ENCODE measurements around the gene LRRC4C. TPM values are rescaled to one million over a fixed set of nuclear protein-coding genes. Genes with fewer than 3 reads are reported as not detected.

Gene LRRC4C
- total RNA-seq, 2 experiments from 2014 or later = not detected

GRCh38 chr11:41222236-41222635 lies 237.2 kb downstream of the LRRC4C start:
- no peak for DNase-seq
- Histone ChIP-seq H3K36me3 (ENCODE audit: insufficient read depth, low read length) (no peaks in the 10 kb centered on the region), H3K4me1 (ENCODE audit: insufficient read depth, low read length) (no peaks in the 10 kb centered on the region), H3K4me3 (ENCODE audit: low read length) (no peak overlapping the region), H3K27ac (ENCODE audit: low read depth in 1 of 2, low read length in 2 of 2) (no peak overlapping the region), H3K9me3 (ENCODE audit: control insufficient read depth in 1 of 2, insufficient read depth in 1 of 2, low read length in 2 of 2) (peaks cover 0 to 5% of the 10 kb centered on the region in 2 experiments), H3K27me3 (ENCODE audit: control insufficient read depth in 1 of 2, insufficient read depth in 2 of 2, low read length in 2 of 2) (no peaks in the 10 kb centered on the region)
- Mint-ChIP-seq H3K9me3 (peaks cover 20% of the 10 kb centered on the region), H3K27me3 (no peaks in the 10 kb centered on the region), H3K27ac (no peak overlapping the region), H3K36me3 (ENCODE audit: low read depth) (no peaks in the 10 kb centered on the region), H3K4me1 (ENCODE audit: low read depth) (no peaks in the 10 kb centered on the region), H3K4me3 (no peak overlapping the region)
- no peak for ATAC-seq (ENCODE audit: poor library complexity)
- intact Hi-C loops (cut with DNase I, micrococcal nuclease) = no loop called here
- CTCF ChIA-PET = no interaction called here
- POLR2A ChIA-PET = no interaction called here
- TF ChIP-seq CTCF (IDR thresholded peaks at IDR 0.05) = no peak

GRCh38 chr11:41206388-41206787 lies 253.1 kb downstream of the LRRC4C start:
- Mint-ChIP-seq H3K4me3 (no peak overlapping the region), H3K27me3 (no peaks in the 10 kb centered on the region), H3K4me1 (ENCODE audit: low read depth) (no peaks in the 10 kb centered on the region), H3K9me3 (peaks cover 10% of the 10 kb centered on the region), H3K36me3 (ENCODE audit: low read depth) (no peaks in the 10 kb centered on the region), H3K27ac (no peak overlapping the region)
- TF ChIP-seq CTCF (IDR thresholded peaks at IDR 0.05) = no peak
- Histone ChIP-seq H3K36me3 (ENCODE audit: insufficient read depth, low read length) (no peaks in the 10 kb centered on the region), H3K9me3 (ENCODE audit: control insufficient read depth in 1 of 2, insufficient read depth in 1 of 2, low read length in 2 of 2) (peaks cover 3 to 8% of the 10 kb centered on the region in 2 experiments), H3K4me1 (ENCODE audit: insufficient read depth, low read length) (no peaks in the 10 kb centered on the region), H3K27ac (ENCODE audit: low read depth in 1 of 2, low read length in 2 of 2) (no peak overlapping the region), H3K4me3 (ENCODE audit: low read length) (no peak overlapping the region), H3K27me3 (ENCODE audit: control insufficient read depth in 1 of 2, insufficient read depth in 2 of 2, low read length in 2 of 2) (no peaks in the 10 kb centered on the region)
- ATAC-seq (ENCODE audit: poor library complexity) (no peak), DNase-seq (no peak)
- CTCF ChIA-PET = no interaction called here
- POLR2A ChIA-PET = no interaction called here
- intact Hi-C loops (cut with DNase I, micrococcal nuclease) = no loop called here

- TF ChIP-seq CTCF (IDR thresholded peaks at IDR 0.05) = no peak
- no peak overlapping the region for H3K4me3 ChIP-seq (ENCODE audit: low read length)
- POLR2A ChIA-PET = no interaction called here
- no peaks in the 10 kb centered on the region for H3K27me3 ChIP-seq (ENCODE audit: control insufficient read depth in 1 of 2, insufficient read depth in 2 of 2, low read length in 2 of 2)
- Mint-ChIP-seq H3K4me1 (ENCODE audit: low read depth) (no peaks in the 10 kb centered on the region), H3K27me3 (no peaks in the 10 kb centered on the region), H3K9me3 (peaks cover 6% of the 10 kb centered on the region), H3K36me3 (ENCODE audit: low read depth) (no peaks in the 10 kb centered on the region), H3K27ac (no peak overlapping the region), H3K4me3 (no peak overlapping the region)
- CTCF ChIA-PET = no interaction called here
- H3K4me1 ChIP-seq (ENCODE audit: insufficient read depth, low read length) = no peaks in the 10 kb centered on the region
- H3K9me3 ChIP-seq (ENCODE audit: control insufficient read depth in 1 of 2, insufficient read depth in 1 of 2, low read length in 2 of 2) = no peaks in the 10 kb centered on the region
- DNase-seq = no peak
- no peak overlapping the region for H3K27ac ChIP-seq (ENCODE audit: low read depth in 1 of 2, low read length in 2 of 2)
- intact Hi-C loops (cut with DNase I, micrococcal nuclease) = no loop called here
- ATAC-seq (ENCODE audit: poor library complexity) = no peak
- no peaks in the 10 kb centered on the region for H3K36me3 ChIP-seq (ENCODE audit: insufficient read depth, low read length)
These were observed 258.3 kb downstream of the LRRC4C start for GRCh38 chr11:41201156-41201555.

All from CD4-positive, alpha-beta T cell (primary cell).